HG03045 (cell line): ENCODE measurements around the gene MAP3K3.

Experiments used
- ATAC-seq: cut with Tn5 transposase; IDR thresholded peaks from one replicate; pipeline ENCODE4 v1.9.1; 2021; ENCODE audit warnings: mild to moderate bottlenecking, moderate library complexity; ENCODE audit not compliant: unreplicated experiment

MAP3K3 gene

GRCh38 chr17:63621229-63621683, 961 bp upstream of the MAP3K3 start:
- no peak for ATAC-seq

- peak; percentile 34 for ATAC-seq
Observed at GRCh38 chr17:63622574-63623390, 565 bp downstream of the MAP3K3 start.

- no peak for ATAC-seq
Observed at GRCh38 chr17:63623786-63624530, 1.7 kb downstream of the MAP3K3 start.

- ATAC-seq, result no peak
Observed at GRCh38 chr17:63624531-63624880, 2.3 kb downstream of the MAP3K3 start.

GRCh38 chr17:63626551-63627180, 4.4 kb downstream of the MAP3K3 start:
- no peak for ATAC-seq

GRCh38 chr17:63629627-63630026, 7.4 kb downstream of the MAP3K3 start:
- ATAC-seq, result no peak

GRCh38 chr17:63631062-63631461, 8.8 kb downstream of the MAP3K3 start:
- ATAC-seq, result no peak

GRCh38 chr17:63631626-63632025, 9.4 kb downstream of the MAP3K3 start:
- ATAC-seq, result no peak

GRCh38 chr17:63633742-63634141, 11.5 kb downstream of the MAP3K3 start:
- ATAC-seq, result no peak

GRCh38 chr17:63634163-63634562, 11.9 kb downstream of the MAP3K3 start:
- ATAC-seq, result no peak

GRCh38 chr17:63634816-63635215, 12.6 kb downstream of the MAP3K3 start:
- ATAC-seq, result no peak

GRCh38 chr17:63635290-63635689, 13.1 kb downstream of the MAP3K3 start:
- no peak for ATAC-seq

GRCh38 chr17:63635787-63636186, 13.6 kb downstream of the MAP3K3 start:
- no peak for ATAC-seq

- no peak for ATAC-seq
Observed at GRCh38 chr17:63639125-63639524, 16.9 kb downstream of the MAP3K3 start.

GRCh38 chr17:63640038-63640437, 17.8 kb downstream of the MAP3K3 start:
- ATAC-seq, result no peak

GRCh38 chr17:63641692-63642448, 19.7 kb downstream of the MAP3K3 start:
- ATAC-seq, result no peak

GRCh38 chr17:63644846-63645245, 22.6 kb downstream of the MAP3K3 start:
- no peak for ATAC-seq

GRCh38 chr17:63645775-63646487, 23.7 kb downstream of the MAP3K3 start:
- ATAC-seq, result peak; percentile 35

GRCh38 chr17:63646488-63646806, 24.2 kb downstream of the MAP3K3 start:
- ATAC-seq, result peak; percentile 68

GRCh38 chr17:63647065-63647725, 25.0 kb downstream of the MAP3K3 start:
- no peak for ATAC-seq
